HG03460 (cell line): ENCODE data around the gene PPP1R7.

Experiments
- ATAC-seq: cut with Tn5 transposase; IDR thresholded peaks from one replicate; pipeline ENCODE4 v1.9.1; 2021; ENCODE audit not compliant: unreplicated experiment

The PPP1R7 gene

DNA sequence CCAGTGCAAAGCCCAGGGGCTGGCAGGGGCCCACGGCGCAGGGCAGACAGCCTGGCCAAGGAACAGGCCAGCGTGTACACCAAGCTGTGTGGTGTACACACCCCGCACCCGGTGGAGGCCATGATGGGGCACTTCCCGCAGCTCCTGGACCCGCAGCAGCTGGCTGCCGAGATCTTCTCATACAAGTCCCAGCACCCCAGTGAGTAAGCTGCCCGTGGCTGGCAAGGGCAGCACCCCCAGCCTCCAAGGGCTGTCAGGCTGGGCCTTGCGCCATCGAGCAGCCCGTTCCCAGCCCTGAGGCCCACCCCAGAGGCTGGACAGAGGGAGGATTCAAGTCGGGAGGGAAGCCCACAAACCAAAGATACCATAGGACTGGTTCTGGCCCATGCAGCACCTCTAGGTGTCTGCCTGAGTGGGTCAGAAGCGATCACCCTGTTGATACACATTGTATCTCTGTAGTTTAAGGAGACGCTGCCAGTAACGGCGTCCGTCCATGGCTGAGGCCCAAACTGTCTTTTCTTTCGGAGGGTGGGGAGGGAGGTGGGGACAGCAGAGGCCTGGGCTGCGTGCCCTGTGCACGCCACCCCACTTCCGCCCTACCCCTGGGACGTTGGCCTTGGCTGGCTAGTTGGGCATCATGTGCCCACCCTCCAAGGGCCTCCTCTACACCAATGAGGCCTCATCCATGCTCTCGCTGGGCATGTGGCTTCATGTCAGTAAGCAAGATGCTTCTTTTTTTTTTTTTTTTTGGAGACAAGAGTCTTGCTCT, 31.3 kb upstream of the PPP1R7 start:
- ATAC-seq = no peak

DNA sequence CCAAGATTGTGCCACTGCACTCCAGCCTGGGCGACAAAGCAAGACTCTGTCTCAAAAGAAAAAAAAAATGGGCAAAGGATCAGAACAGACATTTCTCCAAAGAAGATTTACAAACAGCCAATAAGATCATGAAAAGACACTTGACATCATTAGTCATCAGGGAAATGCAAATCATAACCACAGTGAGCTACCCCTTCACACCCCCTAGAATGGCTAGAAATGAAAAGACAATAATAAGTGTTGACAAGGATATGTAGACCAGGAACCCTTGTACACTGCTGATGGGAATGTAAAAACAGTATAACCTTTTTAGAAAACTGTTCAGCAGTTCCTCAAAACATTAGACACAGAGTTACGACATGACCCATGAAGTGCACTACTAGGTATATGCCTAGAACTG, 29.8 kb upstream of the PPP1R7 start:
- ATAC-seq = no peak

DNA sequence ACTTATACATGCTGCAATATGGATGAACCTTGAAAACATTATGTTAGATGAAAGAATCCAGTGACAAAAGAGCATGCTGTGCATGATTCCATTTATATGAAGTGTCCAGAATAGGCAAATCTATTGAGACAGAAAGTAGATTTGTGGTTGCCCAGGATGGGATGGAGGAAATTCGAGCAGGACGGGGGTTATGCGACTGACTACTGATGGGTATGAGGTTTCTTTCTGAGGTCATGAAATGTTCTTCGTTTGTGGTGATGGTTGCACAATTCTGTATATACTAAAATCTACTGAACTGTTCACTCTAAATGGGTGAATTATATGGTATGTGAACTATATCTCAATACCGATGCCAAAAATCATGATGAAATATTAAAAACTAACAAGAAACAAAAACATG, 29.3 kb upstream of the PPP1R7 start:
- ATAC-seq = no peak

- ATAC-seq = no peak
Observed at GRCh38 chr2:241122376-241123002, 27.8 kb upstream of the PPP1R7 start.

GRCh38 chr2:241123816-241124536, 26.3 kb upstream of the PPP1R7 start:
- ATAC-seq = no peak

DNA sequence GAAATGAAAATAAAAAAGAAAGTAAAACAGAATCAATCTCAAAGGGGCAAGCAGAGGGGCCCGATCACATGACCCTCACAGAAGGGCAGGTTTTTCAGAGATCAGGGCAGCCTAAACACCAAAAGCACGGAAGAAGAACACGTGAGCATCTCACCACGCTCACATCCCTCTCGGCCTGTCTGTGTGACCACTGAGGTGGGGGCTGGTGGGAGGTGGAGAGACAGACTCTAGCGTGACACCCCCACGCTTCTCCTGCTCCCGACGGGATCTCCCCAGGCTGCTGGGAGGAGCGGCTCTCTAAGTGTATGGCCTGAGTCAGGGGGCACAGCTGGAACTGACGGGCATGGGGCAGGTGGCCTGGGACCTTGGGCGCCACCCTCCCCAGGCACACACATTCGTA, 24.6 kb upstream of the PPP1R7 start:
- no peak for ATAC-seq

GRCh38 chr2:241126201-241126611, 24.1 kb upstream of the PPP1R7 start:
- no peak for ATAC-seq

GRCh38 chr2:241126771-241127202, 23.5 kb upstream of the PPP1R7 start:
- no peak for ATAC-seq

DNA sequence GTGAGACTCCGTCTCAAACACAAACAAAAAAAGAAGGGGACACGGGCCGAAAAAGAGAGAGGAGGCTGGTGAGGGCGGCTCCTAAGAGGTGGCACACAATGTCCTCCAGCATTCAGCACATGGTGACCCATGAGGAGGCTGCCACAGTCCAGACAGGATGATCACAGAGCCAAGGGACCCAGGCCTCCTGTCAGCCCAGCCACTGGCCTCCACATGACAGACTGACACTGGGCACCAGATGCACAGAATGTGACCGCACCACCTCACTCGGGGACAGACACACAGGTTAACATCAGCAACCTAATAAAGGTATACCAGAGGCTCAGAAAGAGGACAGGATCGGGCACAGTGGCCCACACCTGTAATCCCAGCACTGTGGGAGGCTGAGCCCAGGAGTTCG, 22.0 kb upstream of the PPP1R7 start:
- no peak for ATAC-seq

DNA sequence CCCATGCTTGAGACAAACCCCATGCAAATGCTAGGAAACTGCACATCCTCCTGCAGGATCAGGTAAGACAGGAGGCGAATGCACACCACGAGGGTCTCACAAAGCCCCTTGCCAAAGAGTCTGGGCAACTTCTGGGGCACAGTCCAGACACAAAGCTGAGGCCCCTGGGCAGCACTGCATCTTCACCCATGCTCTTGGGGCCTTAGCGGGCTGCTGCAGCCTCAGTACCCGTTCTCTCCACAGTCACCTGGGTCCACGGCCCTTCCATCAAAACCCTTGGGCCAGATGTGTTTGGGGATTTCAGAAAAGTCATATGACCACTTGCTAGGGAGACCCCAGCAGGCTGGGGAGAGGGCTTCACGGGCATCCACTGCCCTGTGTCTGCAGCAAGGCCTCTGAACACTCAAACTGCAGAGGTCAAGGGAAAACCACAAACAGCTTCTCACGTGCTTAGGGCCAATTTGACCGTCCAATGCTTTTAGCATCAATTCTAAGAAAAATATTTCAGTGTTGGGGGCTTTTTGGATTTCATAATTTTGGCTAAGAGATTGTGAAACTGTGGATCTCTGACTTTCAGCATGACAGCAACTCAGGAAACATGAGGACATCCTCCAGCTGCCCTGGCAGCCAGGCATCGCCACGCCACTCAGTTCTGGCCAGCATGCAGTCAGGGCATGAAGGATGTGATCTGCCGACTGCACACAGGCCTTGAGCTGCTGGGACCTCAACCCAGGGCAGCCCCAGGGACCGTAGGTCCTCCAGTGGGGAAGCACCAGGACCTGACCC, 21.0 kb upstream of the PPP1R7 start:
- no peak for ATAC-seq

DNA sequence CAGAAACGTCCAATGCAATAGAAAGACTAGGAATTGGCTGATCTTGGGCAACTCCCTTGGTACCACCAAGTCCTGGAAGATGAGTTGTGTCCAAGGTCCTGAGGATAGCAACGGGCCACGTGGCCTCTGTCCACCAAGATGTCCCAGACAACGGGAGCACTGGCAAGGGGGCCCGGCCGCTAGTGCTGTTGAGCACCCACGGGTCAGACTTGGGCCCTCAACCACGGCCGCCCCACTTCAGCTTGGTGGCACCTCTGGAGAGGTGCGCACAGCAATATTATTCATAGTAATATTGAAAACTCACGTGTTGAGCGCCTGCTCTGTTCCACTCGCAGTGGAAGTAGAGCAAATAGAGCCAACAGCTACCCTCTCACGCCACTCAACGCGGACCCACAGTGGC, 20.0 kb upstream of the PPP1R7 start:
- no peak for ATAC-seq

- ATAC-seq = no peak
Observed at GRCh38 chr2:241131531-241131930, 18.7 kb upstream of the PPP1R7 start.

- no peak for ATAC-seq
Observed at GRCh38 chr2:241132538-241133435, 17.5 kb upstream of the PPP1R7 start.

DNA sequence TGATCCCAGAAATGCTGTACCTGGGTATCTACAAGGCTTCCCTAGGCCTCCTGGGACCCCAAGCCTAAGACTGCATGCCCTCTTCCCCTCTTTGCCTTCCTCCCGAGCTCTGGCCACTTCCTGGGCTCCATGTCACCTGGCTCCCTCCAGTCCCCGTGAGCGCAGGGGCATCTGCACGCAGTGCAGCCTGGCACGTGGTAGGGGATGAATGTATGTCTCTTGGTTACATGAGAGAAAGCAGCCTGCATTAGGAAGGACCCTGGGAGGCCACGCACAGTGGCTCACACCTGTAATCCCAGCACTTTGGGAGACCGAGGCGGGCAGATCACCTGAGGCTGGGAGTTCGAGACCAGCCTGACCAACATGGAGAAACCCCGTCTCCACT, 16.8 kb upstream of the PPP1R7 start:
- no peak for ATAC-seq

- no peak for ATAC-seq
Observed at GRCh38 chr2:241134711-241135110, 15.6 kb upstream of the PPP1R7 start.

GRCh38 chr2:241135737-241136136, 14.5 kb upstream of the PPP1R7 start:
- no peak for ATAC-seq

GRCh38 chr2:241136191-241136590, 14.1 kb upstream of the PPP1R7 start:
- ATAC-seq = no peak

GRCh38 chr2:241136661-241137260, 13.5 kb upstream of the PPP1R7 start:
- no peak for ATAC-seq

GRCh38 chr2:241137276-241138190, 12.7 kb upstream of the PPP1R7 start:
- no peak for ATAC-seq
